ENCODE data around the gene ARHGEF7. TPM values are rescaled to one million over a fixed set of nuclear protein-coding genes. Genes with fewer than 3 reads are reported as not detected.

The ARHGEF7 gene
- total and polyA plus RNA-seq, 8 donors, result 52.8 to 86.0 (median 72.2) TPM

DNA sequence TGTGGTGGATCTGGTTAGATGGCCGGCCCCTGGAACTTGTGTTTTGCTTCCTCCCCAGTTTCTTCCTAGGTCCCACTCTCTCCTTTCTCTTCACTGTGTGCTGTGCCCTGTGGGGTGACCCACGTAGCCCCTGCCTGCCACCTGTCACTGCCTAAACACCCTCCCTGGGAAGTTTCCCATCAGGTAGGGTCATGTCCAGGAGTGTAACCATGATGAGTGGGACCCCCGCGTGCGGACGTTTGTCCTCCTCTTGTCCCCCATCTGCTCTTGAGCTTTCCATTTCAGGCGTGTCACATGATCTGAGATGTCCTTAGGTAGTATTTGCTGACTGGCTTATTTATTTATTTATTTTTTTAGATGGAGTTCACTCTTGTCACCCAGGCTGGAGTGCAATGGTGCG is 61.3 kb downstream of the ARHGEF7 start:
- intact Hi-C loops (cut with DNase I), result no loop called here
- no peak overlapping the region for H3K4me3 ChIP-seq
- peaks cover 0 to 25% of the 10 kb centered on the region in 2 donors for H3K4me1 ChIP-seq
- no peaks in the 10 kb centered on the region for H3K27me3 ChIP-seq
- no peaks in the 10 kb centered on the region for H3K9me3 ChIP-seq
- peak overlapping the region; percentile 53 to 68 for H3K27ac ChIP-seq
- no peak for ATAC-seq
- TF ChIP-seq, protein P1, sequence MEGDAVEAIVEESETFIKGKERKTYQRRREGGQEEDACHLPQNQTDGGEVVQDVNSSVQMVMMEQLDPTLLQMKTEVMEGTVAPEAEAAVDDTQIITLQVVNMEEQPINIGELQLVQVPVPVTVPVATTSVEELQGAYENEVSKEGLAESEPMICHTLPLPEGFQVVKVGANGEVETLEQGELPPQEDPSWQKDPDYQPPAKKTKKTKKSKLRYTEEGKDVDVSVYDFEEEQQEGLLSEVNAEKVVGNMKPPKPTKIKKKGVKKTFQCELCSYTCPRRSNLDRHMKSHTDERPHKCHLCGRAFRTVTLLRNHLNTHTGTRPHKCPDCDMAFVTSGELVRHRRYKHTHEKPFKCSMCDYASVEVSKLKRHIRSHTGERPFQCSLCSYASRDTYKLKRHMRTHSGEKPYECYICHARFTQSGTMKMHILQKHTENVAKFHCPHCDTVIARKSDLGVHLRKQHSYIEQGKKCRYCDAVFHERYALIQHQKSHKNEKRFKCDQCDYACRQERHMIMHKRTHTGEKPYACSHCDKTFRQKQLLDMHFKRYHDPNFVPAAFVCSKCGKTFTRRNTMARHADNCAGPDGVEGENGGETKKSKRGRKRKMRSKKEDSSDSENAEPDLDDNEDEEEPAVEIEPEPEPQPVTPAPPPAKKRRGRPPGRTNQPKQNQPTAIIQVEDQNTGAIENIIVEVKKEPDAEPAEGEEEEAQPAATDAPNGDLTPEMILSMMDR (IDR thresholded peaks at IDR 0.05), result no peak
- DNase-seq, result no peak
- peaks cover 0 to 9% of the 10 kb centered on the region in 2 donors for H3K36me3 ChIP-seq

DNA sequence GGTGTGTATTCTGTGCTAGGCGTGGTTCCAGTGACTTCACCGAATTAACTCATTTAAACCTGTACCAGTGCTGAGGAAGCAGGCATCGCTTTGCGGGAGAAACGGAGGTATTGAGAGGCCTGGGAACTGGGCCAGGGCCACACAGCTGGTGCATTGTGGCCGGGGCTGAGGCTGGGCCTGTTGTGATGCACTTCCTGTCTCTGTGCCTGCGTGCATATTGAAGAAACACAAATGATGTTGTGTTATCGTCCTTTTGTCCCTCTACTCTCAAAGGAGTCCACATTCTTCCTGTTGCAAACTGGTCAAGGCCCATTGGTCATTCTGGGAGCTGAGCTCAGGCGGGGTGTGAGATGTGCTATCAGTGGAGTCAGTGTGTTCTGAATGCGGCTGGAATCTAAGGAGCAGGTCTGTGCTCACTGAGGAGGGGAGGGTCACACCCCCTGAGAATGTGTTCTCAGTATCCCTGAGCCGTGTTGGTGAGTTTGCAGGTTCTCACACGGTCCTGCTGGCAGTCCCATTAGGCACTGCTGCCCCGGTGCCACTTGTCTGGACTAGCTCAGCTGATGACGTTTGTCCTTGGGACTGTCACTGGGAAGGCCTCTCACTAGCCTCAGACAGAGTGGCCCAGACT is 62.1 kb downstream of the ARHGEF7 start:
- H3K4me1 ChIP-seq, result peaks cover 0 to 25% of the 10 kb centered on the region in 2 donors
- intact Hi-C loops (cut with DNase I), result no loop called here
- H3K9me3 ChIP-seq, result no peaks in the 10 kb centered on the region
- ATAC-seq (peak; percentile 54), DNase-seq (peak in 1 of 4 donors; percentile 53)
- H3K27me3 ChIP-seq, result no peaks in the 10 kb centered on the region
- H3K27ac ChIP-seq, result peak overlapping the region; percentile 53 to 68
- peaks cover 0 to 9% of the 10 kb centered on the region in 2 donors for H3K36me3 ChIP-seq
- TF ChIP-seq, protein P1 (IDR thresholded peaks at IDR 0.05), result no peak
- no peak overlapping the region for H3K4me3 ChIP-seq

DNA sequence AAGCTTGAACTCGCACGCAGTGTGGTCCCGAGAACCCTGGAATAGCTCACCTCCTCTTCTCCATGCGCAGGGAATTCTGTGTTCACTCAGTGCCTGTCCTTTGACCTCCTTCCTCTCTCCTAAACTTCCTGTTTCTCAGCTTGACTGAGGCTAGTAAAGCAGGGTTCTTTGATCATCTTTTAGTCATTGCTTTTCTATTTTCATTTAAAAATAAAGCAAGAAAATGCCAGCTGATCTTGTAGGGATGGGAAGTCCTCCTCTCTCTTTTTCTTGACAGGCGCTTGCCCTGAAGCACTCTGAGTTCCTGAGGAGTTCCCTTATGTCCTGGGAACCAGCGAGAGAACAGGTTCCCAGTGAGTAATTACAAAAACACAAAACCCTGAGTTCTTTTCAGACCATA is 62.8 kb downstream of the ARHGEF7 start:
- Histone ChIP-seq H3K9me3 (no peaks in the 10 kb centered on the region), H3K4me1 (peaks cover 0 to 25% of the 10 kb centered on the region in 2 donors), H3K36me3 (peaks cover 0 to 9% of the 10 kb centered on the region in 2 donors), H3K27ac (peak overlapping the region; percentile 53 to 68), H3K27me3 (no peaks in the 10 kb centered on the region), H3K4me3 (no peak overlapping the region)
- TF ChIP-seq, protein P1 (IDR thresholded peaks at IDR 0.05), result no peak
- intact Hi-C loops (cut with DNase I), result no loop called here
- no peak for DNase-seq
- peak; percentile 29 for ATAC-seq

DNA sequence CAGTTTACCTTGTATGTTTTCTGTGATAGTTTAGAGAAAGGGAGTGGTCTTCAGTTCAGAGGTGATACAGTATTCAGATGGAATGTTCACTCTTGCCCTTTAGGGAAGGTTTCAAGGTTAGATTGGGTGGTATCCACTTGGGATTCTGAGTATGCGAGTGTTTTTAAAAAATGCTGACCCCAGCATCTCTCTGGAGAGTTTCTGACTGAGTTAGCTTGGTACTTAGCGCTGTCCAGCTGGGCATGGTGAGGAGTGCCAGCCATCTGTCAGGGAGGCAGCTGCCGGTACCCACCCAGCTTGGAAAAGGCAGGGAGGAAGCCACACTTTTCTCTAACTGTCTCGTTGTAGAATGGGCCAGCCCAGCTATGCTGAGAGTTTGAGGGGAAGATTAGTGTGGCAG is 63.3 kb downstream of the ARHGEF7 start:
- Histone ChIP-seq H3K36me3 (peaks cover 0 to 5% of the 10 kb centered on the region in 2 donors), H3K4me1 (peaks cover 0 to 27% of the 10 kb centered on the region in 2 donors), H3K27ac (peak overlapping the region in 1 of 2 donors; percentile 68), H3K4me3 (no peak overlapping the region), H3K27me3 (no peaks in the 10 kb centered on the region), H3K9me3 (no peaks in the 10 kb centered on the region)
- intact Hi-C loops (cut with DNase I), result no loop called here
- no peak for DNase-seq
- no peak for ATAC-seq
- TF ChIP-seq, protein P1 (IDR thresholded peaks at IDR 0.05), result no peak

DNA sequence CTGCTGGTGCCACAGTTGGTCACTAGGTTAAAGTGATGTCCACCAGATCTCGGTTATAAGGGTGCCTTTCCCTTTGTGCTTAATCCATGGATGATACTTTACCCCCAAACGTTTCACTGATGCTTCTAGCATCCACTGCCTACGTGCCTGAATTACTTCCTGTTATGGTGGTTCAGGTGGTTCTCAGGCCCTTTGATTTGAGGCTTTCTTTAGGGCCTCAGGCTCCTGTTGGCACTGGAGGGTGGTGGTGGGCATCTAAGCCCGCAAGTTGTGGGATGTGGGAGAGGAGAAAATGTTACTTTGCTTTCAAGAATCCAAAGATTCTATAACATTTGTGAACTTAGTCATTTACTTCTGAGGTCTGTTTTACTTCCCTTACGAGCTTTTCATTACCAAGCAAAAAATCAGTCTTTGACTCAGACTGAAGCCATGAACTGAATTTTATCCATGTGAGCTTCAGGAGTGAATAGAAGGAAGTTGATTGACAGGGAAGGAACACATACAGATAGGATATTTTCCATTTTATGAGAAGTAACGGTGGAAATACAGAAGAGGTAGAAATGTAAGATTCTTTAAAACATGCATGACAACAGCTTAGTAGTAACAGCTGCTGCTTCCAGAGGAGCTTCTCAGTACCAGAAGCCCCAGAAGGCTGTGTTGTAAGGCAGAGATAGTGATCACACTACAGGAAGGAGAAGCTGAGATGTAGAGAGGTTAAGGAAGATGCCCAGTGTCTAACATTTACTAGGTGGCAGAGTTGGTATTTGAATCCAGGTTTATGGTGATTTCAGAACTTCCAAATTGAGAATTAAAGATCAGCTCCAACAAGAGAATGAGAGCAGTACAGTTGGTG is 65.0 kb downstream of the ARHGEF7 start:
- no peak for ATAC-seq
- no peak overlapping the region for H3K27ac ChIP-seq
- intact Hi-C loops (cut with DNase I), result no loop called here

More for the DNA sequence above, 65.0 kb downstream of the ARHGEF7 start:
- no peaks in the 10 kb centered on the region for H3K9me3 ChIP-seq
- H3K27me3 ChIP-seq, result no peaks in the 10 kb centered on the region
- TF ChIP-seq, protein P1 (IDR thresholded peaks at IDR 0.05), result no peak
- no peak for DNase-seq
- peaks cover 6 to 45% of the 10 kb centered on the region in 2 donors for H3K4me1 ChIP-seq
- no peaks in the 10 kb centered on the region for H3K36me3 ChIP-seq
- no peak overlapping the region for H3K4me3 ChIP-seq
